ENCODE data around the gene RTN4RL1. TPM values are rescaled to one million over a fixed set of nuclear protein-coding genes. Genes with fewer than 3 reads are reported as not detected.

The RTN4RL1 gene, protein sequence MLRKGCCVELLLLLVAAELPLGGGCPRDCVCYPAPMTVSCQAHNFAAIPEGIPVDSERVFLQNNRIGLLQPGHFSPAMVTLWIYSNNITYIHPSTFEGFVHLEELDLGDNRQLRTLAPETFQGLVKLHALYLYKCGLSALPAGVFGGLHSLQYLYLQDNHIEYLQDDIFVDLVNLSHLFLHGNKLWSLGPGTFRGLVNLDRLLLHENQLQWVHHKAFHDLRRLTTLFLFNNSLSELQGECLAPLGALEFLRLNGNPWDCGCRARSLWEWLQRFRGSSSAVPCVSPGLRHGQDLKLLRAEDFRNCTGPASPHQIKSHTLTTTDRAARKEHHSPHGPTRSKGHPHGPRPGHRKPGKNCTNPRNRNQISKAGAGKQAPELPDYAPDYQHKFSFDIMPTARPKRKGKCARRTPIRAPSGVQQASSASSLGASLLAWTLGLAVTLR
- total RNA-seq, result 1.9 TPM

GRCh38 chr17:2025220-2025621 is at the start of gene RTN4RL1:
Gene RTN4RL1, minus strand, starts transcription at chr17:2025334. Its CDS starts 469 bp downstream, at chr17:2024865.

DNA sequence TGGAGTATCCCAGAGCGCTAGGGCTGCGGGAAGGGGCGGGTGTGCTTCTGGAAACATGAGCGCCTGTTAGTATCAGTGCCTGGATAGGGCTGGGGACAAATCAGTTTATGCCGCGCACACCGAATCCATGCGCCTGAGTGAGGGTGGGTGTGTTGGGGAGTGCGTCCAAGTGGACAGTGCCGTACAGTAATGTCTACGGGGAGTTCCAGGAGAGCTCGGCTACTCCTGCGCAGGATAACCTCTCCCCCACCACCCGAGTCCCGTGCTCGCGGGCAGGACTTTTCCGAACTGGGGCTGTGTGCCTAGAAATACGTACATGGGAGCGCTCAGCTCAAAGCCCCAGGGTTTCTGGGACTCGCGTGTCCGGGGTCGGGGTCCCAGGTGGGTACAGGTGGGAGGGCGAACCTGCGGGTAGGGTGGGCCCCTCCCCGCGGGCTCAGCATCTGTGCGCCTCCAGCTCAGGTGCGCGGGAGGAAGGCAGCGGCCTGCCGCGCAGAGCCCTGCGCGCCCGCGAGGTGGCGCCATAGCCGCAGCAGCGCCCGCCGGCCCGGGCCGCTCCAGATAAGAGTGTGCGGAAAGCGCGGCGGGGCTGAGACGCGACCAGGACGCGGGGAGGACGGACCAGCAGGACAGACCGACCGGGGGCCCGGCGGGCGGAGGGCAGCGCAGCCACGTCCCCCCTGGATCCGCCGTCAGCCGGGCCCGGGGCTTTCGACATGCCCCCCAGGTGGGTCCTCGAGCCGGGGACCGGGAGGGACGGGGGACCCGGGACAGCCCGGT is 29.6 kb upstream of the RTN4RL1 start, which contains the start of gene HIC1:
HIC1 (plus strand) TSS at position 592 of the 780 bp plus-strand sequence. CDS start 1,588 bp downstream, outside the sequence.

GRCh38 chr17:2041561-2042389 is 16.6 kb upstream of the RTN4RL1 start, which contains the start of gene OVCA2:
Gene OVCA2, plus strand, starts transcription at chr17:2042022. Its CDS starts 26 bp downstream, at chr17:2042048.

DNA sequence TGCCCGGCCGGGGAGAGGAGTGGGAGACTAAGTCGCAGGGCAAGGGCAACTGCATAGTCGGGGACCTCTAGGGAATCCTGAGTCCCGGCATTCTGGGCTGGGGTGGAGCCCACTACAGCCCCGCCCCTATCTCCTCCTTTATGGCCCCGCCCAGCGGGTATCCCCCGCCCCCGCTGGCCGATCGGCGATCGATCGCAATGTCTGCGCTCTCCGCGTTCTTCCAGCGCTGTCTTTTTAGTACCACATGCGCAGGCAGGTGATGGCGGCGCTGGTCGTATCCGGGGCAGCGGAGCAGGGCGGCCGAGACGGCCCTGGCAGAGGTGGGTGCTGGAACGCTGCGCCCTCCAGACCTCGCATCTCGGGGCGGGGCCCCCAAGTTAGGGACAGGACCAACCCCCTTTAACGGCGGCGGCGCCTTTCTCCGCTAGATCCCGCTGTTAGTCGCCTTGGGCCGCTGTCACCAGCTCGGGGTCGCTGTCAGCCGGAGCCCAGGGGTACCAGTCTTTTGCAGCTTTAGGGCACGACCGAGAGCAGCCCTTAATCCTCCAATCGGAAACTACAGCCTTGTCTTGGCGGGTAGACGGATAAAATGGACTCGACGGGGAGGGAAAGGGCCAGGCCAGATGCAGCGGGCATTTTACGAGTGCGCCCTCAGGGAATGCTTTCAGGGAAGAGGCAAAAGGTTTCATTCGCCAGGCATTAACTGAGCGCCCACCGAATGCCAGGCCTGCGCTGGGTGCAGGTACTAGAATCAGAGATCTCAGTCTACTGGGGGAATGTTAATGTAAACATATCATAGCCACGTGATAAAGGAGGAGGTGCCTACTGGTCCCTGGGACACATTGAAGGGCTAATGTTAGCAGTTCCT is 5.0 kb upstream of the RTN4RL1 start, which contains the start of gene DPH1:
DPH1 (plus strand) TSS at position 243 of the 868 bp plus-strand sequence; CDS start at position 260, 17 bp downstream.

Small RNA genes within 50 kb of the gene (small RNA-seq; reads per million reads assigned to genes)
- gene AC090617.9 (ENCODE audit: low replicate concordance) (not detected), gene MIR132 (ENCODE audit: low replicate concordance) (7.0 reads per million, percentile 94 among the genes with 10 or more reads in this experiment), gene MIR212 (ENCODE audit: low replicate concordance) (6.2 reads per million, percentile 94 among the genes with 10 or more reads in this experiment), gene OVCA2 (ENCODE audit: low replicate concordance) (not detected)

Other genes with a start within 250 kb of the RTN4RL1 start
- gene SMYD4, start 195.4 kb downstream of the RTN4RL1 start, total RNA-seq, result 14.6 TPM
- gene RPA1, start 195.3 kb downstream of the RTN4RL1 start, total RNA-seq, result 36.1 TPM
- gene DPH1, start 4.8 kb upstream of the RTN4RL1 start, total RNA-seq, result 48.1 TPM
- 14.7 TPM for gene OVCA2, start 16.7 kb upstream of the RTN4RL1 start, total RNA-seq
- gene HIC1, start 29.8 kb upstream of the RTN4RL1 start, total RNA-seq, result 97.9 TPM